GM23248 (cell line): ENCODE results near the gene TARS3. TPM values are rescaled to one million over a fixed set of nuclear protein-coding genes. Genes with fewer than 3 reads are reported as not detected.

Experiments
- DNase-seq: peaks from one replicate; pipeline ENCODE4 v3.0.0-alpha.2; 2015
- H2AFZ ChIP-seq: fragments of 200-600 bp; sonication (generic); 2 replicates; pipeline ENCODE4 v1.6.1; 2016; ENCODE audit warnings: antibody characterized with exemption
- H3F3A ChIP-seq: fragments of 200-600 bp; sonication (generic); 2 replicates; pipeline ENCODE4 v1.6.1; 2016; ENCODE audit warnings: mild to moderate bottlenecking, antibody characterized with exemption, mixed run types; ENCODE audit not compliant: insufficient read depth
- H3K27ac ChIP-seq: fragments of 200-600 bp; sonication (generic); 2 replicates; pipeline ENCODE4 v1.5.1; 2016; ENCODE audit warnings: mild to moderate bottlenecking
- H3K27me3 ChIP-seq: fragments of 200-600 bp; sonication (generic); replicated peaks from 2 replicates; pipeline ENCODE4 v1.6.1; 2016; ENCODE audit warnings: mild to moderate bottlenecking; ENCODE audit not compliant: insufficient read depth
- H3K36me3 ChIP-seq: fragments of 200-600 bp; sonication (generic); 2 replicates; pipeline ENCODE4 v1.6.1; 2016; ENCODE audit warnings: low read depth, mild to moderate bottlenecking
- H3K4me1 ChIP-seq: fragments of 200-600 bp; sonication (generic); 2 replicates; pipeline ENCODE4 v1.6.1; 2016; ENCODE audit warnings: mild to moderate bottlenecking; ENCODE audit not compliant: insufficient read depth
- H3K4me2 ChIP-seq: fragments of 200-600 bp; sonication (generic); one replicate; pipeline ENCODE4 v1.6.1; 2016; ENCODE audit warnings: mild to moderate bottlenecking; ENCODE audit not compliant: unreplicated experiment
- H3K4me3 ChIP-seq: fragments of 200-600 bp; sonication (generic); 2 replicates; pipeline ENCODE4 v1.5.1; 2016; ENCODE audit warnings: mild to moderate bottlenecking
- H3K79me2 ChIP-seq: fragments of 200-600 bp; sonication (generic); 2 replicates; pipeline ENCODE4 v1.6.1; 2016; ENCODE audit warnings: mild to moderate bottlenecking; ENCODE audit not compliant: insufficient read depth
- H3K9ac ChIP-seq: fragments of 200-600 bp; sonication (generic); 2 replicates; pipeline ENCODE4 v1.6.1; 2016; ENCODE audit warnings: mild to moderate bottlenecking
- H3K9me2 ChIP-seq: fragments of 200-600 bp; sonication (generic); 2 replicates; pipeline ENCODE4 v1.6.1; 2016; ENCODE audit warnings: mixed run types, mild to moderate bottlenecking, moderate library complexity; ENCODE audit not compliant: insufficient read depth
- H3K9me3 ChIP-seq: fragments of 200-600 bp; sonication (generic); one replicate; pipeline ENCODE4 v1.6.1; 2017; ENCODE audit warnings: low read depth
- H4K20me1 ChIP-seq: fragments of 200-600 bp; sonication (generic); 2 replicates; pipeline ENCODE4 v1.6.0; 2016; ENCODE audit not compliant: insufficient read depth
- EZH2 ChIP-seq: fragments of 200-600 bp; sonication (generic); IDR thresholded peaks from 2 replicates; pipeline ENCODE4 v1.6.1; 2018; ENCODE audit warnings: antibody characterized with exemption, mild to moderate bottlenecking; ENCODE audit not compliant: insufficient read depth, poor library complexity, severe bottlenecking
- EZH2phosphoT487 ChIP-seq: fragments of 200-600 bp; sonication (generic); IDR thresholded peaks from 2 replicates; pipeline ENCODE4 v1.6.1; 2018; ENCODE audit warnings: antibody characterized with exemption, moderate library complexity, mild to moderate bottlenecking, low read depth; ENCODE audit not compliant: insufficient read depth
- WGBS, 2 experiments: methylation state at CpG; one replicate each; pipeline ENCODE4 v1.1.6; 2015 to 2017; ENCODE audit warnings: low lambda C conversion rate in 2 of 2, low coverage in 1 of 2; ENCODE audit errors: missing lambda C conversion rate in 2 of 2; 5-methylcytosine and 5-hydroxymethylcytosine counted together
- in situ Hi-C: fragments of 300-500 bp; cut with MboI; formaldehyde crosslinking; loops from 2 replicates; pipeline ENCODE4 v1.15.0; 2020
- polyA plus RNA-seq: library from polyadenylated mRNA; unstranded; fragments of >200 nt; fragmentation: Nextera tagmentation; extraction: Ambion mirVana; gene quantifications from 2 replicates; pipeline ENCODE4 v1.2.1, GENCODE V29; 2016
- total RNA-seq: library from RNA; depleted of rRNA; stranded (reverse); fragments of >200 nt; shearing (Covaris generic); gene quantifications from 2 replicates; pipeline ENCODE4 v1.2.3, GENCODE V29; 2014

Gene TARS3
- total and polyA plus RNA-seq, 2 experiments from 2014 or later, result 7.9 to 8.1 TPM

GRCh38 chr15:101615986-101616848, 108.1 kb downstream of the TARS3 start:
- no peaks in the 10 kb centered on the region for H3K27me3 ChIP-seq
- peak overlapping the region; percentile 69 for H3K4me2 ChIP-seq
- peak overlapping the region; percentile 63 for H3K9ac ChIP-seq
- H2AFZ ChIP-seq, result peak overlapping the region; percentile 88
- H3K79me2 ChIP-seq, result no peaks in the 10 kb centered on the region
- no peaks in the 10 kb centered on the region for H3K9me3 ChIP-seq
- 6 to 10% methylated on average over 25 of the region's 25 CpGs for WGBS, 2 experiments
- peaks cover 11% of the 10 kb centered on the region for H3K4me1 ChIP-seq
- DNase-seq, result peak; percentile 93
- peak overlapping the region; percentile 59 for H3K4me3 ChIP-seq
- H3K27ac ChIP-seq, result no peak overlapping the region
- H3K9me2 ChIP-seq, result no peaks in the 10 kb centered on the region
- H3K36me3 ChIP-seq, result no peaks in the 10 kb centered on the region
- H4K20me1 ChIP-seq, result no peaks in the 10 kb centered on the region
- in situ Hi-C loops, result no loop called here
- no peaks in the 10 kb centered on the region for H3F3A ChIP-seq
- TF ChIP-seq EZH2, result no peak
- no peak for TF ChIP-seq EZH2phosphoT487

GRCh38 chr15:101615414-101615985, 108.8 kb downstream of the TARS3 start:
- no peaks in the 10 kb centered on the region for H3K27me3 ChIP-seq
- no peaks in the 10 kb centered on the region for H3K9me2 ChIP-seq
- no peaks in the 10 kb centered on the region for H3F3A ChIP-seq
- peak overlapping the region; percentile 31; the same call in 1 of the 2 replicates for H3K27ac ChIP-seq
- H3K4me1 ChIP-seq, result peaks cover 11% of the 10 kb centered on the region
- H3K4me2 ChIP-seq, result peak overlapping the region; percentile 69
- no peaks in the 10 kb centered on the region for H4K20me1 ChIP-seq
- H3K36me3 ChIP-seq, result no peaks in the 10 kb centered on the region
- peak; percentile 78 for DNase-seq
- WGBS, 2 experiments, result 10 to 19% methylated on average over 13 to 15 of the region's 15 CpGs
- TF ChIP-seq EZH2phosphoT487, result no peak
- no peak for TF ChIP-seq EZH2
- no peaks in the 10 kb centered on the region for H3K9me3 ChIP-seq
- in situ Hi-C loops, result no loop called here
- no peaks in the 10 kb centered on the region for H3K79me2 ChIP-seq
- peak overlapping the region; percentile 59 for H3K4me3 ChIP-seq
- H3K9ac ChIP-seq, result peak overlapping the region; percentile 63
- H2AFZ ChIP-seq, result peak overlapping the region; percentile 88

GRCh38 chr15:101614761-101615160, 109.5 kb downstream of the TARS3 start:
- no peaks in the 10 kb centered on the region for H4K20me1 ChIP-seq
- no peak for DNase-seq
- no peaks in the 10 kb centered on the region for H3K27me3 ChIP-seq
- H3K4me1 ChIP-seq, result peaks cover 11% of the 10 kb centered on the region
- no peaks in the 10 kb centered on the region for H3K9me2 ChIP-seq
- no peak overlapping the region for H2AFZ ChIP-seq
- no peaks in the 10 kb centered on the region for H3K79me2 ChIP-seq
- no peaks in the 10 kb centered on the region for H3F3A ChIP-seq
- 79 to 84% methylated on average over 11 of the region's 11 CpGs for WGBS, 2 experiments
- H3K4me3 ChIP-seq, result no peak overlapping the region
- no peaks in the 10 kb centered on the region for H3K36me3 ChIP-seq
- H3K4me2 ChIP-seq, result no peak overlapping the region
- H3K9ac ChIP-seq, result no peak overlapping the region
- no peak overlapping the region for H3K27ac ChIP-seq
- in situ Hi-C loops, result no loop called here
- no peaks in the 10 kb centered on the region for H3K9me3 ChIP-seq
- TF ChIP-seq EZH2 (no peak), EZH2phosphoT487 (no peak)

- TF ChIP-seq EZH2, result no peak
- no peak for TF ChIP-seq EZH2phosphoT487
- Histone ChIP-seq H3K27ac (no peak overlapping the region), H3K9ac (no peak overlapping the region)
These were observed 110.2 kb downstream of the TARS3 start for GRCh38 chr15:101614001-101614585.

More at GRCh38 chr15:101614001-101614585, 110.2 kb downstream of the TARS3 start:
- in situ Hi-C loops, result no loop called here
- no peaks in the 10 kb centered on the region for H3F3A ChIP-seq
- H3K4me3 ChIP-seq, result no peak overlapping the region
- DNase-seq, result no peak
- H3K9me2 ChIP-seq, result no peaks in the 10 kb centered on the region
- peaks cover 11% of the 10 kb centered on the region for H3K4me1 ChIP-seq
- no peaks in the 10 kb centered on the region for H4K20me1 ChIP-seq
- 85 to 86% methylated on average over 14 of the region's 14 CpGs for WGBS, 2 experiments
- no peak overlapping the region for H2AFZ ChIP-seq
- no peaks in the 10 kb centered on the region for H3K79me2 ChIP-seq
- no peaks in the 10 kb centered on the region; the same call in 1 of the 2 replicates for H3K27me3 ChIP-seq
- H3K4me2 ChIP-seq, result no peak overlapping the region
- H3K36me3 ChIP-seq, result no peaks in the 10 kb centered on the region
- H3K9me3 ChIP-seq, result no peaks in the 10 kb centered on the region
